HG02763 (cell line): Measurements from ENCODE around the gene CACNB4.
A peak's percentile ranks its signal among the peaks of the same experiment; 100 is the strongest.
"Not testable (repeated sequence)": the region's sequence is repeated elsewhere in the genome, so short reads cannot be mapped to it uniquely, and the experiment has no call there.

Experiments
- ATAC-seq: cut with Tn5 transposase; IDR thresholded peaks from one replicate; pipeline ENCODE4 v1.9.1; 2021; ENCODE audit warnings: mild to moderate bottlenecking, moderate library complexity; ENCODE audit not compliant: unreplicated experiment

Gene CACNB4

GRCh38 chr2:152054593-152054992 lies 44.3 kb downstream of the CACNB4 start:
- no peak for ATAC-seq

GRCh38 chr2:152051436-152051835 lies 47.4 kb downstream of the CACNB4 start:
- ATAC-seq: no peak

- no peak for ATAC-seq
These were observed 47.9 kb downstream of the CACNB4 start for GRCh38 chr2:152050915-152051314.

GRCh38 chr2:152050341-152050740 lies 48.5 kb downstream of the CACNB4 start:
- no peak for ATAC-seq

- ATAC-seq: no peak
These were observed 49.3 kb downstream of the CACNB4 start for GRCh38 chr2:152049541-152049940.

GRCh38 chr2:152047824-152048471 lies 50.9 kb downstream of the CACNB4 start:
- ATAC-seq: no peak

- ATAC-seq: peak; percentile 55
These were observed 51.9 kb downstream of the CACNB4 start for GRCh38 chr2:152046940-152047339.

- ATAC-seq: no peak
These were observed 55.9 kb downstream of the CACNB4 start for GRCh38 chr2:152042636-152043615.

GRCh38 chr2:152038441-152038958 lies 60.3 kb downstream of the CACNB4 start:
- no peak for ATAC-seq

- ATAC-seq: no peak
These were observed 61.0 kb downstream of the CACNB4 start for GRCh38 chr2:152037743-152038435.

- peak; percentile 85 for ATAC-seq
These were observed 62.0 kb downstream of the CACNB4 start for GRCh38 chr2:152036611-152037469.

GRCh38 chr2:152034257-152034801 lies 64.5 kb downstream of the CACNB4 start:
- no peak for ATAC-seq

GRCh38 chr2:152033011-152033925 lies 65.6 kb downstream of the CACNB4 start:
- no peak for ATAC-seq

- no peak for ATAC-seq
These were observed 67.0 kb downstream of the CACNB4 start for GRCh38 chr2:152031747-152032306.

GRCh38 chr2:152030596-152031328 lies 68.1 kb downstream of the CACNB4 start:
- not testable (repeated sequence) for ATAC-seq

- ATAC-seq: no peak
These were observed 70.5 kb downstream of the CACNB4 start for GRCh38 chr2:152028182-152028862.

GRCh38 chr2:152025678-152026287 lies 73.1 kb downstream of the CACNB4 start:
- ATAC-seq: peak; percentile 88
